ENCODE measurements around the gene LENG1. TPM values are rescaled to one million over a fixed set of nuclear protein-coding genes. Genes with fewer than 3 reads are reported as not detected.

The LENG1 gene
- total and polyA plus RNA-seq, 2 donors (not counting 3 experiments of a cell fraction or from before 2014, with no cell fraction given) = 3.0 to 5.0 TPM

DNA sequence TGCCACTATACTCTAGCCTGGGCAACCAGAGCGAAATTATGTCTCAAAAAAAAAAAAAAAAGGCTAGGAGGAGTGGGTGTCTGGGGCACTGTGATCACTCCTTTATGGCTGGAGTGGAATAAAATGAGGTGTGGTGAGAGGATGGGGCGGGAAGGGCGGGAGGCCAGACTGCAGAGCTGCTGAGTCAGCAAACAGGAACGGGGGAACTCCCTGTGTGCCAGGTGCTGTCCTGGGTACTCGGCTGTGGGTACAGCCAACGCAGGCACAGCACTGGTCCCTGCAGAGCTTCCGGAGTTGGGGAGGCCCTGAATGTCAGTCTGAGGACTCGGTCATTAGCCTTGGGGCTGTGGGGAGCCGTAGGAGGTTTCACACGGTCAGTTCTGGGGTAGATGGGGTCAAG is 38.3 kb downstream of the LENG1 start:
- Histone ChIP-seq H3K79me2 (ENCODE audit: control insufficient read depth, insufficient read depth, low read length) (peaks cover 11% of the 10 kb centered on the region), H3K27ac (ENCODE audit: insufficient read depth, low read depth, low read length) (no peak overlapping the region), H3K9ac (replicated peaks; ENCODE audit: extremely low read depth, insufficient read depth, low read length) (no peak overlapping the region), H3K27me3 (ENCODE audit: control insufficient read depth in 2 of 2, insufficient read depth in 2 of 2, low read length in 2 of 2) (no peaks in the 10 kb centered on the region), H3K4me3 (replicated peaks in 1 of 3; ENCODE audit: insufficient read depth in 1 of 3, low read depth in 1 of 3, low read length in 3 of 3) (no peak overlapping the region), H3K4me1 (ENCODE audit: control insufficient read depth, extremely low read depth, insufficient read depth, low read length) (peaks cover 3% of the 10 kb centered on the region), H3K9me3 (replicated peaks; ENCODE audit: control insufficient read depth, insufficient read depth, low read length) (no peaks in the 10 kb centered on the region), H3K4me2 (ENCODE audit: insufficient read depth, low read length) (no peak overlapping the region), H3K36me3 (ENCODE audit: control insufficient read depth in 2 of 2, extremely low read depth in 1 of 2, insufficient read depth in 2 of 2, low read length in 2 of 2) (peaks cover 12 to 53% of the 10 kb centered on the region in 2 experiments), H3K9me1 (replicated peaks; ENCODE audit: control insufficient read depth, extremely low read depth, insufficient read depth, low read length) (no peaks in the 10 kb centered on the region), H2AFZ (ENCODE audit: low read depth, low read length) (no peak overlapping the region), H4K20me1 (replicated peaks; ENCODE audit: control insufficient read depth, extremely low read depth, insufficient read depth, low read length) (no peaks in the 10 kb centered on the region)
- TF ChIP-seq GATA2 (IDR thresholded peaks at IDR 0.05; ENCODE audit: insufficient read depth, insufficient read length, low read depth, low read length) (no peak), POLR2A (IDR thresholded peaks at IDR 0.05; ENCODE audit: low read depth, low read length) (no peak), JUN (IDR thresholded peaks at IDR 0.05; ENCODE audit: borderline replicate concordance, insufficient read depth, insufficient read length, low read depth) (no peak), MAX (IDR thresholded peaks at IDR 0.05; ENCODE audit: insufficient read depth, insufficient read length) (no peak), MYC (IDR thresholded peaks at IDR 0.05; ENCODE audit: low read depth, low read length) (no peak), POLR2AphosphoS5 (IDR thresholded peaks at IDR 0.05; ENCODE audit: insufficient read depth, low read depth, low read length) (no peak), EZH2 (IDR thresholded peaks at IDR 0.05; ENCODE audit: borderline replicate concordance, low read depth, low read length, severe bottlenecking) (no peak), FOS (IDR thresholded peaks at IDR 0.05; ENCODE audit: borderline replicate concordance, insufficient read depth, low read length) (no peak)
- TF ChIP-seq, protein P1, sequence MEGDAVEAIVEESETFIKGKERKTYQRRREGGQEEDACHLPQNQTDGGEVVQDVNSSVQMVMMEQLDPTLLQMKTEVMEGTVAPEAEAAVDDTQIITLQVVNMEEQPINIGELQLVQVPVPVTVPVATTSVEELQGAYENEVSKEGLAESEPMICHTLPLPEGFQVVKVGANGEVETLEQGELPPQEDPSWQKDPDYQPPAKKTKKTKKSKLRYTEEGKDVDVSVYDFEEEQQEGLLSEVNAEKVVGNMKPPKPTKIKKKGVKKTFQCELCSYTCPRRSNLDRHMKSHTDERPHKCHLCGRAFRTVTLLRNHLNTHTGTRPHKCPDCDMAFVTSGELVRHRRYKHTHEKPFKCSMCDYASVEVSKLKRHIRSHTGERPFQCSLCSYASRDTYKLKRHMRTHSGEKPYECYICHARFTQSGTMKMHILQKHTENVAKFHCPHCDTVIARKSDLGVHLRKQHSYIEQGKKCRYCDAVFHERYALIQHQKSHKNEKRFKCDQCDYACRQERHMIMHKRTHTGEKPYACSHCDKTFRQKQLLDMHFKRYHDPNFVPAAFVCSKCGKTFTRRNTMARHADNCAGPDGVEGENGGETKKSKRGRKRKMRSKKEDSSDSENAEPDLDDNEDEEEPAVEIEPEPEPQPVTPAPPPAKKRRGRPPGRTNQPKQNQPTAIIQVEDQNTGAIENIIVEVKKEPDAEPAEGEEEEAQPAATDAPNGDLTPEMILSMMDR (IDR thresholded peaks at IDR 0.05; ENCODE audit: extremely low read depth in 1 of 2, insufficient read depth in 1 of 2, low read depth in 1 of 2, low read length in 2 of 2) = no peak
- ChIA-PET POLR2A (no interaction called here), CTCF (no interaction called here)
- FAIRE-seq = no peak
- dilution Hi-C loops (cut with MboI; ENCODE audit: extremely low pct_ligation_motif_present, low sequenced_read_pairs) = no loop called here
- intact Hi-C loops (cut with micrococcal nuclease) = no loop called here
- BruUV-seq (replicated peaks) = no TSS peak
- no peak for DNase-seq (ENCODE audit: low read depth, low spot score)
